Right lobe of liver (tissue), 4 donors: ENCODE results near the gene PRKCZ.

Experiments used
- POLR2A ChIP-seq: fragments of 450-650 bp; IDR thresholded peaks from one replicate; pipeline ENCODE4 v1.6.1; 2017; ENCODE audit warnings: antibody characterized with exemption, mild to moderate bottlenecking
- TF ChIP-seq, protein P1 (sequence below), 4 donors: fragments of 200-600 bp in 3 of 4; fragments of 450-650 bp in 1 of 4; IDR thresholded peaks; one replicate each; pipeline versions ENCODE4 v1.5.1 to v1.8.0; 2016 to 2022; ENCODE audit warnings: antibody characterized with exemption in 4 of 4, mild to moderate bottlenecking in 2 of 4
- donor health status: DM: no; HTN: no; CAD: no.
- donor health status: DM: no; HTN: no; CAD: no.
- donor health status: DM: no; HTN: yes; CAD: no.

GRCh38 chr1:2155147-2155598 lies 105.0 kb downstream of the PRKCZ start:
- TF ChIP-seq, protein P1, sequence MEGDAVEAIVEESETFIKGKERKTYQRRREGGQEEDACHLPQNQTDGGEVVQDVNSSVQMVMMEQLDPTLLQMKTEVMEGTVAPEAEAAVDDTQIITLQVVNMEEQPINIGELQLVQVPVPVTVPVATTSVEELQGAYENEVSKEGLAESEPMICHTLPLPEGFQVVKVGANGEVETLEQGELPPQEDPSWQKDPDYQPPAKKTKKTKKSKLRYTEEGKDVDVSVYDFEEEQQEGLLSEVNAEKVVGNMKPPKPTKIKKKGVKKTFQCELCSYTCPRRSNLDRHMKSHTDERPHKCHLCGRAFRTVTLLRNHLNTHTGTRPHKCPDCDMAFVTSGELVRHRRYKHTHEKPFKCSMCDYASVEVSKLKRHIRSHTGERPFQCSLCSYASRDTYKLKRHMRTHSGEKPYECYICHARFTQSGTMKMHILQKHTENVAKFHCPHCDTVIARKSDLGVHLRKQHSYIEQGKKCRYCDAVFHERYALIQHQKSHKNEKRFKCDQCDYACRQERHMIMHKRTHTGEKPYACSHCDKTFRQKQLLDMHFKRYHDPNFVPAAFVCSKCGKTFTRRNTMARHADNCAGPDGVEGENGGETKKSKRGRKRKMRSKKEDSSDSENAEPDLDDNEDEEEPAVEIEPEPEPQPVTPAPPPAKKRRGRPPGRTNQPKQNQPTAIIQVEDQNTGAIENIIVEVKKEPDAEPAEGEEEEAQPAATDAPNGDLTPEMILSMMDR (IDR thresholded peaks at IDR 0.05): no peak
- no peak for TF ChIP-seq POLR2A
